ENCODE results near the gene RALB.
"Not testable (repeated sequence)": the region's sequence is repeated elsewhere in the genome, so short reads cannot be mapped to it uniquely, and the experiment has no call there.

The RALB gene

GRCh38 chr2:120255986-120256650, 3.5 kb downstream of the RALB start:
- Histone ChIP-seq H3K4me1 (ENCODE audit: control insufficient read depth, insufficient read depth, low read length) (peaks cover 20% of the 10 kb centered on the region), H3K36me3 (ENCODE audit: control insufficient read depth, insufficient read depth, low read length) (no peaks in the 10 kb centered on the region), H3K9ac (ENCODE audit: low read depth, low read length) (no peak overlapping the region), H3K4me3 (ENCODE audit: low read depth, low read length) (no peak overlapping the region), H3K9me3 (ENCODE audit: control insufficient read depth, insufficient read depth, low read length) (peaks cover 9% of the 10 kb centered on the region), H3K27me3 (ENCODE audit: control insufficient read depth, insufficient read depth, low read length) (peaks cover 29% of the 10 kb centered on the region), H3K27ac (ENCODE audit: low read depth, low read length) (no peak overlapping the region)

GRCh38 chr2:120256651-120257000, 4.0 kb downstream of the RALB start:
- Histone ChIP-seq H3K4me3 (ENCODE audit: low read depth, low read length) (no peak overlapping the region), H3K27me3 (ENCODE audit: control insufficient read depth, insufficient read depth, low read length) (peaks cover 24% of the 10 kb centered on the region), H3K9ac (ENCODE audit: low read depth, low read length) (no peak overlapping the region), H3K36me3 (ENCODE audit: control insufficient read depth, insufficient read depth, low read length) (no peaks in the 10 kb centered on the region), H3K27ac (ENCODE audit: low read depth, low read length) (no peak overlapping the region), H3K9me3 (ENCODE audit: control insufficient read depth, insufficient read depth, low read length) (peaks cover 9% of the 10 kb centered on the region), H3K4me1 (ENCODE audit: control insufficient read depth, insufficient read depth, low read length) (peaks cover 20% of the 10 kb centered on the region)

GRCh38 chr2:120257522-120257921, 4.9 kb downstream of the RALB start:
- Histone ChIP-seq H3K27me3 (ENCODE audit: control insufficient read depth, insufficient read depth, low read length) (peaks cover 18% of the 10 kb centered on the region), H3K36me3 (ENCODE audit: control insufficient read depth, insufficient read depth, low read length) (no peaks in the 10 kb centered on the region), H3K9me3 (ENCODE audit: control insufficient read depth, insufficient read depth, low read length) (peaks cover 9% of the 10 kb centered on the region), H3K27ac (ENCODE audit: low read depth, low read length) (no peak overlapping the region), H3K4me3 (ENCODE audit: low read depth, low read length) (no peak overlapping the region), H3K4me1 (ENCODE audit: control insufficient read depth, insufficient read depth, low read length) (peaks cover 15% of the 10 kb centered on the region), H3K9ac (ENCODE audit: low read depth, low read length) (no peak overlapping the region)

GRCh38 chr2:120258196-120258595, 5.5 kb downstream of the RALB start:
- Histone ChIP-seq H3K27ac (ENCODE audit: low read depth, low read length) (no peak overlapping the region), H3K27me3 (ENCODE audit: control insufficient read depth, insufficient read depth, low read length) (peaks cover 18% of the 10 kb centered on the region), H3K4me3 (ENCODE audit: low read depth, low read length) (no peak overlapping the region), H3K9ac (ENCODE audit: low read depth, low read length) (no peak overlapping the region), H3K9me3 (ENCODE audit: control insufficient read depth, insufficient read depth, low read length) (peaks cover 9% of the 10 kb centered on the region), H3K36me3 (ENCODE audit: control insufficient read depth, insufficient read depth, low read length) (no peaks in the 10 kb centered on the region), H3K4me1 (ENCODE audit: control insufficient read depth, insufficient read depth, low read length) (peaks cover 15% of the 10 kb centered on the region)

- not testable (repeated sequence) for H3K4me1 ChIP-seq (ENCODE audit: control insufficient read depth, insufficient read depth, low read length); H3K4me3 ChIP-seq (ENCODE audit: low read depth, low read length); H3K27ac ChIP-seq (ENCODE audit: low read depth, low read length); H3K36me3 ChIP-seq (ENCODE audit: control insufficient read depth, insufficient read depth, low read length); H3K9me3 ChIP-seq (ENCODE audit: control insufficient read depth, insufficient read depth, low read length); H3K27me3 ChIP-seq (ENCODE audit: control insufficient read depth, insufficient read depth, low read length); H3K9ac ChIP-seq (ENCODE audit: low read depth, low read length)
Measured at GRCh38 chr2:120259939-120260338, 7.3 kb downstream of the RALB start.

GRCh38 chr2:120260736-120261135, 8.1 kb downstream of the RALB start:
- no peak overlapping the region for H3K9ac ChIP-seq (ENCODE audit: low read depth, low read length)
- no peak overlapping the region for H3K4me3 ChIP-seq (ENCODE audit: low read depth, low read length)
- no peaks in the 10 kb centered on the region for H3K36me3 ChIP-seq (ENCODE audit: control insufficient read depth, insufficient read depth, low read length)
- no peak overlapping the region for H3K27ac ChIP-seq (ENCODE audit: low read depth, low read length)
- H3K9me3 ChIP-seq (ENCODE audit: control insufficient read depth, insufficient read depth, low read length) = peaks cover 9% of the 10 kb centered on the region
- peaks cover 5% of the 10 kb centered on the region; the same call in 1 of the 2 replicates for H3K4me1 ChIP-seq (ENCODE audit: control insufficient read depth, insufficient read depth, low read length)
- H3K27me3 ChIP-seq (ENCODE audit: control insufficient read depth, insufficient read depth, low read length) = no peaks in the 10 kb centered on the region

- H3K9ac ChIP-seq (ENCODE audit: low read depth, low read length) = no peak overlapping the region
- peaks cover 9% of the 10 kb centered on the region for H3K9me3 ChIP-seq (ENCODE audit: control insufficient read depth, insufficient read depth, low read length)
- H3K27ac ChIP-seq (ENCODE audit: low read depth, low read length) = no peak overlapping the region
- H3K27me3 ChIP-seq (ENCODE audit: control insufficient read depth, insufficient read depth, low read length) = no peaks in the 10 kb centered on the region
- H3K4me3 ChIP-seq (ENCODE audit: low read depth, low read length) = no peak overlapping the region
- no peaks in the 10 kb centered on the region for H3K36me3 ChIP-seq (ENCODE audit: control insufficient read depth, insufficient read depth, low read length)
- H3K4me1 ChIP-seq (ENCODE audit: control insufficient read depth, insufficient read depth, low read length) = no peaks in the 10 kb centered on the region; the same call in 1 of the 2 replicates
Measured at GRCh38 chr2:120261387-120262006, 8.8 kb downstream of the RALB start.

GRCh38 chr2:120262150-120262549, 9.5 kb downstream of the RALB start:
- Histone ChIP-seq H3K9ac (ENCODE audit: low read depth, low read length) (no peak overlapping the region), H3K4me3 (ENCODE audit: low read depth, low read length) (no peak overlapping the region), H3K27me3 (ENCODE audit: control insufficient read depth, insufficient read depth, low read length) (no peaks in the 10 kb centered on the region), H3K36me3 (ENCODE audit: control insufficient read depth, insufficient read depth, low read length) (no peaks in the 10 kb centered on the region), H3K27ac (ENCODE audit: low read depth, low read length) (no peak overlapping the region), H3K4me1 (ENCODE audit: control insufficient read depth, insufficient read depth, low read length) (no peaks in the 10 kb centered on the region; the same call in 1 of the 2 replicates), H3K9me3 (ENCODE audit: control insufficient read depth, insufficient read depth, low read length) (peaks cover 9% of the 10 kb centered on the region)

GRCh38 chr2:120262761-120263428, 10.2 kb downstream of the RALB start:
- H3K9me3 ChIP-seq (ENCODE audit: control insufficient read depth, insufficient read depth, low read length) = peaks cover 9% of the 10 kb centered on the region
- no peak overlapping the region for H3K4me3 ChIP-seq (ENCODE audit: low read depth, low read length)
- H3K36me3 ChIP-seq (ENCODE audit: control insufficient read depth, insufficient read depth, low read length) = no peaks in the 10 kb centered on the region
- H3K9ac ChIP-seq (ENCODE audit: low read depth, low read length) = no peak overlapping the region
- no peaks in the 10 kb centered on the region; the same call in 1 of the 2 replicates for H3K4me1 ChIP-seq (ENCODE audit: control insufficient read depth, insufficient read depth, low read length)
- H3K27me3 ChIP-seq (ENCODE audit: control insufficient read depth, insufficient read depth, low read length) = no peaks in the 10 kb centered on the region
- no peak overlapping the region for H3K27ac ChIP-seq (ENCODE audit: low read depth, low read length)

- Histone ChIP-seq H3K4me3 (ENCODE audit: low read depth, low read length) (no peak overlapping the region), H3K9me3 (ENCODE audit: control insufficient read depth, insufficient read depth, low read length) (peaks cover 8% of the 10 kb centered on the region), H3K27ac (ENCODE audit: low read depth, low read length) (no peak overlapping the region), H3K4me1 (ENCODE audit: control insufficient read depth, insufficient read depth, low read length) (no peaks in the 10 kb centered on the region; the same call in 1 of the 2 replicates), H3K9ac (ENCODE audit: low read depth, low read length) (no peak overlapping the region), H3K27me3 (ENCODE audit: control insufficient read depth, insufficient read depth, low read length) (no peaks in the 10 kb centered on the region), H3K36me3 (ENCODE audit: control insufficient read depth, insufficient read depth, low read length) (no peaks in the 10 kb centered on the region)
Measured at GRCh38 chr2:120265006-120265405, 12.4 kb downstream of the RALB start.

GRCh38 chr2:120267348-120267747, 14.7 kb downstream of the RALB start:
- Histone ChIP-seq H3K36me3 (ENCODE audit: control insufficient read depth, insufficient read depth, low read length) (no peaks in the 10 kb centered on the region), H3K4me1 (ENCODE audit: control insufficient read depth, insufficient read depth, low read length) (no peaks in the 10 kb centered on the region; the same call in 1 of the 2 replicates), H3K4me3 (ENCODE audit: low read depth, low read length) (no peak overlapping the region)

More at GRCh38 chr2:120267348-120267747, 14.7 kb downstream of the RALB start:
- no peak overlapping the region for H3K9ac ChIP-seq (ENCODE audit: low read depth, low read length)
- no peaks in the 10 kb centered on the region for H3K27me3 ChIP-seq (ENCODE audit: control insufficient read depth, insufficient read depth, low read length)
- no peaks in the 10 kb centered on the region for H3K9me3 ChIP-seq (ENCODE audit: control insufficient read depth, insufficient read depth, low read length)
- H3K27ac ChIP-seq (ENCODE audit: low read depth, low read length) = no peak overlapping the region
